SK-N-SH treated with all-trans-retinoic acid at 6 μM for 48 hours (cell line): ENCODE data around the gene ALG3.

Experiments
- ATAC-seq: fragments of 200-7000 bp; cut with Tn5 transposase; 3 replicates; pipeline ENCODE4 v1.9.1; 2020; ENCODE audit warnings: mild to moderate bottlenecking, moderate library complexity
- ARNTL ChIP-seq: fragments of 450-650 bp; formaldehyde crosslinking; IDR thresholded peaks from 2 replicates; pipeline ENCODE4 v1.5.0; 2020; ENCODE audit warnings: low read depth, mild to moderate bottlenecking, moderate library complexity, borderline replicate concordance
- BACH2 ChIP-seq: fragments of 250-450 bp; sonication (Bioruptor Pico); IDR thresholded peaks from 2 replicates; pipeline ENCODE4 v1.9.0; 2021; ENCODE audit warnings: mild to moderate bottlenecking, borderline replicate concordance
- CREB5 ChIP-seq: fragments of 250-450 bp; sonication (Bioruptor Pico); IDR thresholded peaks from 2 replicates; pipeline ENCODE4 v1.5.1; 2020; ENCODE audit warnings: low read depth, mild to moderate bottlenecking, moderate library complexity
- CSDC2 ChIP-seq: fragments of 250-450 bp; sonication (Bioruptor Pico); IDR thresholded peaks from 2 replicates; pipeline ENCODE4 v1.5.0; 2020; ENCODE audit warnings: mild to moderate bottlenecking, moderate library complexity
- CSRNP3 ChIP-seq: fragments of 250-450 bp; sonication (Bioruptor Pico); IDR thresholded peaks from 2 replicates; pipeline ENCODE4 v1.5.1; 2021; ENCODE audit warnings: mild to moderate bottlenecking, moderate library complexity
- ESRRG ChIP-seq: fragments of 250-450 bp; sonication (Bioruptor Pico); IDR thresholded peaks from 2 replicates; pipeline ENCODE4 v1.6.1; 2021; ENCODE audit warnings: mild to moderate bottlenecking
- GLIS3 ChIP-seq: fragments of 250-450 bp; sonication (Bioruptor Pico); IDR thresholded peaks from 2 replicates; pipeline ENCODE4 v1.5.0; 2020; ENCODE audit warnings: mild to moderate bottlenecking, moderate library complexity
- ISL1 ChIP-seq: fragments of 250-450 bp; sonication (Bioruptor Pico); IDR thresholded peaks from 2 replicates; pipeline ENCODE4 v2.1.2; 2022; ENCODE audit warnings: mild to moderate bottlenecking, moderate library complexity
- OSR1 ChIP-seq: fragments of 250-450 bp; sonication (Bioruptor Pico); IDR thresholded peaks from 2 replicates; pipeline ENCODE4 v1.8.0; 2022; ENCODE audit warnings: moderate library complexity, mild to moderate bottlenecking, inconsistent platforms
- PATZ1 ChIP-seq: fragments of 250-450 bp; sonication (Bioruptor Pico); IDR thresholded peaks from 2 replicates; pipeline ENCODE4 v1.8.0; 2020; ENCODE audit warnings: mild to moderate bottlenecking, moderate library complexity, borderline replicate concordance
- POU6F1 ChIP-seq: fragments of 250-450 bp; sonication (Bioruptor Pico); IDR thresholded peaks from 2 replicates; pipeline ENCODE4 v1.8.0; 2021; ENCODE audit warnings: low read depth, mild to moderate bottlenecking, moderate library complexity, borderline replicate concordance
- PPARA ChIP-seq: fragments of 250-450 bp; sonication (Bioruptor Pico); IDR thresholded peaks from 2 replicates; pipeline ENCODE4 v1.5.0; 2020; ENCODE audit warnings: mild to moderate bottlenecking, borderline replicate concordance
- RARB ChIP-seq: fragments of 250-450 bp; sonication (Bioruptor Pico); IDR thresholded peaks from 2 replicates; pipeline ENCODE4 v1.8.0; 2021; ENCODE audit warnings: mild to moderate bottlenecking, moderate library complexity
- TOX ChIP-seq: fragments of 250-450 bp; sonication (Bioruptor Pico); IDR thresholded peaks from 2 replicates; pipeline ENCODE4 v1.8.0; 2021; ENCODE audit warnings: mild to moderate bottlenecking, moderate library complexity, borderline replicate concordance
- TSHZ2 ChIP-seq: fragments of 250-450 bp; sonication (Bioruptor Pico); IDR thresholded peaks from 2 replicates; pipeline ENCODE4 v1.5.0; 2020; ENCODE audit warnings: mild to moderate bottlenecking, moderate library complexity
- ZC3H10 ChIP-seq: fragments of 250-450 bp; sonication (Bioruptor Pico); IDR thresholded peaks from 2 replicates; pipeline ENCODE4 v1.5.1; 2021; ENCODE audit warnings: mild to moderate bottlenecking, moderate library complexity
- ZFP30 ChIP-seq: fragments of 450-650 bp; formaldehyde crosslinking; IDR thresholded peaks from 2 replicates; pipeline ENCODE4 v1.5.0; 2022; ENCODE audit warnings: mild to moderate bottlenecking, moderate library complexity
- ZNF70 ChIP-seq: fragments of 450-650 bp; formaldehyde crosslinking; IDR thresholded peaks from 2 replicates; pipeline ENCODE4 v1.5.0; 2020; ENCODE audit warnings: mild to moderate bottlenecking, moderate library complexity
- ZNF8 ChIP-seq: fragments of 450-650 bp; formaldehyde crosslinking; IDR thresholded peaks from 2 replicates; pipeline ENCODE4 v1.5.0; 2020; ENCODE audit warnings: mild to moderate bottlenecking, moderate library complexity

Gene ALG3

DNA sequence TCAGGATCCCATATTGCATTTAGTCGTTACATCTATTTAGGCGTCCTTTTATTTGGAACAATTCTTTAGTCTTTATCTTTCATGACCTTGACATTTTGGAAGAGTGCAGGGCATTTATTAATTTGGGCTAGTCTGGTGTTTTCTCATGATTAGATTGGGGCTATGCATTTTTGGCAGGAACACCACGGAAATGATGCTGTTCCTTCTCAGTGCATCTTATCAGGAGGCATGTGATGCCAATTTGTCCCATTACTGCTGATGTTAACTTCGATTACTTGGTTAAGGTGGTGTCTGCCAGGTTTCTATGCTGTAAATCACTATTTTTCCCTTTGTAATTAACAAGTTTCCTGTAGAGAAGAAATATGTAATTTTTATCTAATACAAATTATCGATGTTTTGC lies 37.5 kb downstream of the ALG3 start (continued):
- no peak for TF ChIP-seq ARNTL
- no peak for TF ChIP-seq ZFP30 (CRISPR knock-in tag)
- no peak for TF ChIP-seq ZC3H10 (CRISPR knock-in tag)
- TF ChIP-seq CSRNP3, result peak; percentile 91
- peak; percentile 90 for TF ChIP-seq ISL1
- TF ChIP-seq CSDC2 (CRISPR knock-in tag), result no peak
- no peak for TF ChIP-seq PATZ1 (CRISPR knock-in tag)

GRCh38 chr3:184209146-184209923 lies 39.4 kb downstream of the ALG3 start:
- ATAC-seq, result no peak

GRCh38 chr3:184203526-184203925 lies 45.2 kb downstream of the ALG3 start:
- TF ChIP-seq ZC3H10 (CRISPR knock-in tag) (no peak), RARB (CRISPR knock-in tag) (no peak), PPARA (CRISPR knock-in tag) (no peak), BACH2 (CRISPR knock-in tag) (no peak)

More at GRCh38 chr3:184209146-184209923, 39.4 kb downstream of the ALG3 start:
- TF ChIP-seq TOX (CRISPR knock-in tag) (no peak), ZC3H10 (CRISPR knock-in tag) (no peak), ESRRG (no peak), OSR1 (CRISPR knock-in tag) (no peak), ZFP30 (CRISPR knock-in tag) (no peak), ZNF70 (CRISPR knock-in tag) (no peak), PATZ1 (CRISPR knock-in tag) (no peak)

GRCh38 chr3:184200825-184201224 lies 47.9 kb downstream of the ALG3 start:
- TF ChIP-seq OSR1 (CRISPR knock-in tag) (no peak), GLIS3 (CRISPR knock-in tag) (no peak), ISL1 (no peak), ZC3H10 (CRISPR knock-in tag) (no peak), CSRNP3 (no peak), ARNTL (no peak), RARB (CRISPR knock-in tag) (no peak), ZNF8 (CRISPR knock-in tag) (no peak)
- ATAC-seq, result no peak

More at GRCh38 chr3:184203526-184203925, 45.2 kb downstream of the ALG3 start:
- ATAC-seq, result no peak

DNA sequence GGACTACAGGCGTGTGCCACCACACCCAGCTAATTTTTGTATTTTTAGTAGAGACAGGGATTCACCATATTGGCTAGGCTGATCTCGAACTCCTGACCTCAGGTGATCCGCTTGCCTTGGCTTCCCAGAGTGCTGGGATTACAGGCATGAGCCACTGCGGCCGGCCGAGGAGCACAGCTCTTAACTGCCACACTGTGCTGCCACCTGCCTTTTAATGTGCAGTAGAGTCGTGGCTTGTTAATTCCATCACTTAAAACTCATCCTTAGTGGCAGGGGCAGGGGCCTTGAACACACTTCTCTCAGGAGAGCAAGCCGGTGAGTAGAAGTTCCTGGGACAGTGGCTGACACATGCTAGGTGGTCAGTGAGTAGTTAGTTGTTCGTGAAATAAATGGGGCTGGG lies 50.3 kb downstream of the ALG3 start:
- no peak for ATAC-seq
- TF ChIP-seq POU6F1 (no peak), CREB5 (CRISPR knock-in tag) (no peak), CSRNP3 (no peak), PPARA (CRISPR knock-in tag) (no peak), ISL1 (no peak), TSHZ2 (CRISPR knock-in tag) (no peak), RARB (CRISPR knock-in tag) (no peak)
